Brain microvascular endothelial cell (primary cell): ENCODE results near the gene PKNOX2.

Experiments used
- DNase-seq: peaks from one replicate; pipeline ENCODE4 v3.0.0-alpha.2; 2020
- H3K27ac ChIP-seq: fragments of 250-450 bp; sonication (Bioruptor Pico); 2 replicates; pipeline ENCODE4 v1.5.1; 2020; ENCODE audit warnings: mild to moderate bottlenecking, moderate library complexity
- H3K27me3 ChIP-seq: fragments of 250-450 bp; sonication (Bioruptor Pico); replicated peaks from 2 replicates; pipeline ENCODE4 v1.5.1; 2020; ENCODE audit warnings: mild to moderate bottlenecking
- H3K36me3 ChIP-seq: fragments of 250-450 bp; sonication (Bioruptor Pico); replicated peaks from 2 replicates; pipeline ENCODE4 v1.5.1; 2020; ENCODE audit warnings: mild to moderate bottlenecking
- H3K4me3 ChIP-seq: 2 replicates; pipeline ENCODE4 v1.5.1; 2011; ENCODE audit warnings: low read depth, mild to moderate bottlenecking, control low read depth, low read length, moderate library complexity
- CTCF ChIP-seq: IDR thresholded peaks from 2 replicates; pipeline ENCODE4 v1.5.1; 2011; ENCODE audit warnings: low read depth, mild to moderate bottlenecking, moderate library complexity, low read length, control low read depth, inconsistent platforms; ENCODE audit errors: missing control alignments
- in situ Hi-C: cut with HindIII; loops from 2 replicates; pipeline ENCODE4 v1.10.0; 2017; ENCODE audit warnings: low sequenced_read_pairs, low pct_ligation_motif_present

Gene PKNOX2

DNA sequence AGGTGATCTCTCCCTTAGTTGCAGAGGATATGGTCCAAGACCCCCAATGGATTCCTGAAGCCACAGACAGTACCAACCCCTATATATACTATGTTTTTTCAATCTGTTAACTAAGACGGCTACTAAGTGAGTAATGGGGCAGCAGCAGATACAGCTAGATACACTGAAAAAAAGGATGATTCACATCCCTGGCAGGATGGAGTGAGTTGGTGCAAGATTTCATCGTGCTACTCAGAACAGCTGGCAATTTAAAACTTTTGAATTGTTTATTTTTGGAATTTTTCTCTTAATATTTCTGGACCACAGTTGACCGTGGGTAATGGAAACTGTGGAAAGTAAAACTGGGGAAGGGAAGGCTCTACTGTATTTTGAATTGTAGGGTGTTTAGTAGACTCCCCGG lies 36.1 kb upstream of the PKNOX2 start:
- Histone ChIP-seq H3K27me3 (no peaks in the 10 kb centered on the region), H3K27ac (no peak overlapping the region), H3K4me3 (no peak overlapping the region), H3K36me3 (no peaks in the 10 kb centered on the region)
- no peak for TF ChIP-seq CTCF
- in situ Hi-C loops: loop anchor here (25.0 kb wide), 1 partner anchor 166 kb away; the partner anchor contains the start of gene CCDC15
- DNase-seq: peak; percentile 52

- H3K4me3 ChIP-seq: no peak overlapping the region
Measured at GRCh38 chr11:125129316-125129993, 35.1 kb upstream of the PKNOX2 start.

GRCh38 chr11:125132071-125132470 lies 32.5 kb upstream of the PKNOX2 start:
- Histone ChIP-seq H3K4me3 (no peak overlapping the region), H3K27me3 (no peaks in the 10 kb centered on the region), H3K27ac (no peak overlapping the region), H3K36me3 (no peaks in the 10 kb centered on the region)
- in situ Hi-C loops: loop anchor here (25.0 kb wide), 1 partner anchor 170 kb away; the partner anchor contains the start of gene CCDC15
- TF ChIP-seq CTCF: no peak
- DNase-seq: no peak

More at GRCh38 chr11:125129316-125129993, 35.1 kb upstream of the PKNOX2 start:
- in situ Hi-C loops: loop anchor here (25.0 kb wide), 1 partner anchor 167 kb away; the partner anchor contains the start of gene CCDC15
- Histone ChIP-seq H3K27me3 (no peaks in the 10 kb centered on the region), H3K27ac (no peak overlapping the region), H3K36me3 (no peaks in the 10 kb centered on the region)
- TF ChIP-seq CTCF: no peak
- no peak for DNase-seq

GRCh38 chr11:125132596-125132995 lies 32.0 kb upstream of the PKNOX2 start:
- Histone ChIP-seq H3K27me3 (no peaks in the 10 kb centered on the region), H3K36me3 (no peaks in the 10 kb centered on the region), H3K4me3 (no peak overlapping the region), H3K27ac (no peak overlapping the region)
- DNase-seq: peak; percentile 8
- in situ Hi-C loops: loop anchor here (25.0 kb wide), 1 partner anchor 170 kb away; the partner anchor contains the start of gene CCDC15
- no peak for TF ChIP-seq CTCF

GRCh38 chr11:125136001-125136400 lies 28.6 kb upstream of the PKNOX2 start:
- no peak for TF ChIP-seq CTCF
- Histone ChIP-seq H3K27me3 (no peaks in the 10 kb centered on the region), H3K4me3 (no peak overlapping the region), H3K36me3 (no peaks in the 10 kb centered on the region), H3K27ac (no peak overlapping the region)
- DNase-seq: no peak
- in situ Hi-C loops: loop anchor here (25.0 kb wide), 1 partner anchor 174 kb away; the partner anchor contains the start of gene CCDC15

DNA sequence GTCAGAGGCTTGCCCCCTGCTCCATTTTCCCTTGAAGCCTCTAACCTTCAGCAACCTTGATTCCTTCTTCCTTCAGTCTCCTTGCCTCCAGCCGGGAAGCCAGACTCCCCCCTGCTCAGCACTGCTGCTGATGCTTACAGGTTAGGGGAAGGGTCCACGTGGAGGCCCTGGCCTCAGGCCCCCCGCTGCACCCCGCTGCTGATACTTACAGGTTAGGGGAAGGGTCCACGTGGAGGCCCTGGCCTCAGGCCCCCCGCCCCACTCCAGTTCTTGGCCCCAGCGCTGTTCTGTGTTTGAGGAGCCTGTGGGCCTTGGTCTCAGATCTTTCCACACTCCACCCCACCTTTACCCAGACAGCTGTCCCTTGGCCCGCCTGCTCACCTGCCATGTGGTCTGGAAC lies 25.6 kb upstream of the PKNOX2 start:
- Histone ChIP-seq H3K27ac (no peak overlapping the region), H3K27me3 (no peaks in the 10 kb centered on the region), H3K36me3 (no peaks in the 10 kb centered on the region), H3K4me3 (no peak overlapping the region)
- in situ Hi-C loops: loop anchor here (25.0 kb wide), 1 partner anchor 177 kb away; the partner anchor contains the start of gene CCDC15
- no peak for TF ChIP-seq CTCF
- DNase-seq: no peak
